GM18951 (cell line): ENCODE results near the gene B9D2.
"Not testable (repeated sequence)": the region's sequence is repeated elsewhere in the genome, so short reads cannot be mapped to it uniquely, and the experiment has no call there.

Experiments
- POLR2A ChIP-seq: IDR thresholded peaks from 4 replicates; pipeline ENCODE4 v1.6.1; 2011; ENCODE audit warnings: mild to moderate bottlenecking; ENCODE audit not compliant: insufficient read length, insufficient read depth; ENCODE audit errors: extremely low read depth
- in situ Hi-C: fragments of 300-500 bp; cut with MboI; formaldehyde crosslinking; loops from one replicate; pipeline ENCODE4 v1.12.0; 2022; ENCODE audit warnings: low sequenced_read_pairs, mixed read lengths, inconsistent platforms; ENCODE audit not compliant: unreplicated experiment

Gene B9D2

DNA sequence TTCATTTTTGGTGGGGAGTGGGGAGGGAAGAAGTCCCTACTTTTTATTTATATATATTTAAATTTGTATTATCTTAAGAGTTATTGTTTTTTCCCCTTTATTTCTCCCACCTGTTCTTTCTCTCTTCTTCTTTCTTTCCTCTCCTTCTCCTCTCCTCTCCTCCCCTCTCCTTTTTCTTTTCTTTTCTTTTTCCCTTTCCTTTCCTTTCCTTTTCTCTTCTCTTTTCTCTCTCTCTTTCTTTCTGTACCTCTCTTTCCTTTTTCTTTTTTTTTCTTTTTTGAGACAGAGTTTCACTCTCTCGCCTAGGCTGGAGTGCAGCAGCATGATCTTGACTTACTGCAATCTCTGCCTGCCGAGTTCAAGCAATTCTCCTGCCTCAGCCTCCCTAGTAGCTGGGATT, 35.6 kb upstream of the B9D2 start:
- TF ChIP-seq POLR2A, result no peak
- in situ Hi-C loops, result no loop called here

DNA sequence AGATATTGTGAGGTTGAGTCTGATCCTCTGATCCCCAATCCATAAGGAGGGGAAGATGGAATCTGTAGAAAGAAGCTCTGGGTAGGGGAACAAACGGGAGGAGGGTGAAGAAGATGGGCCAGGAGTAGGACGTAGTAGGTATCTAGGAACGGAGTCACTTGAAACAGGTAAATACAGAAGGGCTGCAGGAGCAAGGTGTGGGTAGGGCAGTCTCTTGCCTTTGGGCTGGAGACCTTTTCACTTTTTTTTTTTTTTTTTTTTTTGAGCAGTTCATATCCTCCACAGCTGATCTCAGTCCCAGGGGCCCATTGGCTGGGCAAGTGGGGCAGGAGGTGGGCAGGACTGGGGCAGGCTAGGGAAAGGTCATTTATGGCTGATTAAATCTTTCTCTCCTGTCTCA, 35.1 kb upstream of the B9D2 start:
- in situ Hi-C loops, result no loop called here
- no peak for TF ChIP-seq POLR2A

DNA sequence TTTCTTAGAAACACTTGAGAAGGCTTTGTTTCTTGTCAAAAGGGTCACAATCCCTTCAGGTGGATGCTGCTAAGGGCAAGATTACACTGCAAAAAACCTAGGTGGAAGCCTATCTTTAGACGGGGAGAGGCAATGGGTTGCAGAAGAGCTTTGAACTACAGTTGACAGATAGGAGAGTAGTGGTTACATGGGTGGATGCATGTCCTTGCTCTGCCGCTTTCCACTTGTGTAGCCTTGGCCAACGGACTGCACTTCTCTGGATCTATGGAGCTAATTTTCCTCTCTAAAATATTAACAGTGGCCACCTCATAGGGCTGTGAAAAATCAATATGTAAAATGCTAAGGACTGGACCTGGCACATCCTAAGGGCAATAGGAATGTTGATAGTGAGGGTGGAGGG, 34.6 kb upstream of the B9D2 start:
- in situ Hi-C loops, result no loop called here
- no peak for TF ChIP-seq POLR2A

DNA sequence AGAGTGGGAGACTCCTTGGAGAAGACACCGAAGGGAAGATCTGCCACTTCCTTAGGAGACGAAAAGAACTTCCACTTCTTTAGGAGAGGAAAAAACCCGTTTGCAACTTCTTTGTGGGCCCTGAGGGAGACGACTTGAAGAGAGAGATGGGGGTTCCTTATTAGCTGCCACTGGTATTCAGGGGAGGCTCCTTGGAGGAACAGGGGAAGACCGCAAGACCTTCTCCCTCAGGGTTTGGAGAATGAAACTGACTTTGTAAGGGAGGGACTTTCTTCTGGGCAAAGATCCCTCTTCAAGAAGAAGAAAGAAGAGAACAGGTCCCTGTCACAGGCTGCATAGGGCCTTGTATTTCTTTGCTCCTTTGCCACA, 34.1 kb upstream of the B9D2 start:
- TF ChIP-seq POLR2A, result no peak
- in situ Hi-C loops, result no loop called here

DNA sequence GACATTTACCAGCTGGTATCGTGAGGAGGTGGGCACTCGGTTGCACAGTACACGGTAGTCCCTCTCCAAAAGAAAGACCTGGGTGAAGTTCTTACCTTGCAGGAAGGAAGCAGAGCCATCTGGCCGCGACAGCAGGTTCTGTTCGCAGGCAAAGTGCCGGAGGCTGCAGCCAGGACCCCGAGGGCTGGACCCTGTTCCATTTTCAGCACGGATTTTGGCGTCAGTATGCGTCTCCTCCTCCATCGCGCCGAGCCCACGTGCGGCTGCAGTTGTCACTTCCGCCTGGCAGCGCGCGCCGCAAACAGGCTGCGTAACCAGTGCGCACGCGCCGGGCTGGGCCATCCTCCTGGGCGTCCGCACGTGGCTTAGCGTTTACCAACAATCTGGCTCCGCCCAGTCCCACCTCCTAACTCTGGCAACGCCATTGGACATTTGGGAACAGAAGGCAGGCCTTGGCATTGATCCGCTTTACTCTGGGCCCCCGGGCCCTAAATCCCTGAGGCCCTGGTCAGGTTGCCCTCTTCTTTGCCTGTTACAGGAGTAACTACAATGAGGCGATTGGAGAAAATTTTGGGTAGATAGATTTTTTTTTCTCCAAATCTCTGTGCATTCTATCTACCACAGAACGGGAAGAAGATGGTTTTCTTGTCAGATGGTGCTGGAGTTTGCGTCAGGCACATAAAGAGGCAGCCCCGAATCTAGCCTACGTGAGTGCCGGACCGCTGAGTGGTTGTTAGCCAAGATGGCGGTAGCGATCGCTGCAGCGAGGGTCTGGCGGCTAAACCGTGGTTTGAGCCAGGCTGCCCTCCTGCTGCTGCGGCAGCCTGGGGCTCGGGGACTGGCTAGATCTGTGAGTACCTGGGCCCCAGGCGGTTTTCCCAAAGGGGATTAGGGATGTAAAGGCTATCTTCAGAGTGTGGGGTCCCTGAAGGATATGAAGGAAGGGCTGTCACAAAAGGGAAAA, 33.4 kb upstream of the B9D2 start, which contains the start of the genes BCKDHA and EXOSC5:
TSS of gene BCKDHA (plus strand) at position 733 of the 964 bp plus-strand sequence. CDS start at position 743, 10 bp downstream.
TSS of gene EXOSC5 (minus strand) at position 274 of the 964 bp plus-strand sequence. CDS start at position 243, 31 bp downstream.
- peak; percentile 60 for TF ChIP-seq POLR2A
- in situ Hi-C loops, result no loop called here

DNA sequence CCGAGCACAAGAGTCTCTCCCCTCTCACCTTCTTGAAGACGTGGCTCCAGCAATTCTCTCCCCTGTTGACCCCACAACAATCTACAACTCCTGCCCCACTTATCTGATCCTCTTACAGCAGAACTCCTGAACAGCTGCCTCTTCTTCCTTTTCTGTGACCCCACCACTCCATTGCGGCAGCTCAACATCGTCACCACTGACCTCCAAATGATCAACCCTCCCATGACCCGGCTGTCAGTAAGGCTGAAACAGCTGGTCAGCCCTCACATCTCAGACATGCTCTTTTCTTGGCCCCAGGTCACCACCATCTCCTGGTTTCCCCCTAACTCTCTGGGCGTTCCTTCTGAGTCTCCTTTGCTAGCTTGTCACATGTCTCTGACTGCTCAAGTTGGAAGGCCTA, 31.4 kb upstream of the B9D2 start:
- in situ Hi-C loops, result no loop called here
- TF ChIP-seq POLR2A, result no peak

DNA sequence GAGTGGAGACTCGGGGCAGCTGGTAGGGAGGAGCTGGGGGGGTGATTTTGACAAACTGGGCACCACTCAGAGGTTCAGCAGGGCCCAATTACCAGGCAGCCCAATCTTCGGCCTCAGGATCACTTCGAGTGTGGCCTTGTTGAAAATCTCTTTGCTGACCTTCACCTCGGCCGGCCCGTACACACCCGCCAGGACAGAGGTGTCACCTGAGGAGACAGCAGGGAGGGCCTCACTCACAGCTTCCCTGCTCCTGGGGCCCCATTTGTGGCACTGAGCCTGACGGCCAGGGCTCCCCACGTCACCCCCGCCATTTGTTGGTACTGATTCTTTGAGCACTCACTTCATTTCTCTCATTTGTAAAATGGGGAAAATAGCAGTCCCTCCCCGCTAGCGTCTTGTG, 28.8 kb upstream of the B9D2 start:
- TF ChIP-seq POLR2A, result no peak
- in situ Hi-C loops, result no loop called here

DNA sequence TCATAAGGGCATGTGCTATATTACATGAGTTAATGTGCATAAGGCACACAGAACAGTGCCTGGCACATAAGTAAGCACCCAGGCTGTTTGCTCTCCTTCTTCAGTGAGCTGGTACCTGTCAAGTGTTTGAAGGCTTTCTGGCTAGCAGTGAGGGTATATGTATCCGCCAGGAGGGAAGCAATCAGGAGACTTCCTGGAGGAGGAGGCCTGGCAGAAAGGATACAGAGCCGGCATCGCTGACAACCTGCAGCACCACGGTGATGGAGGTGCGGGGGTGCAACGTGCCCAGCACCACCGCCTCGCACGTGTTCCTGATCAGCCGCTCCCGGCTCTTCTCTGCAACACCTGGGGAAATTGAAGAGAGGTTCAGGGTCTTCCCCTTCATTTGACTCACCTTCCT, 27.7 kb upstream of the B9D2 start:
- TF ChIP-seq POLR2A, result no peak
- in situ Hi-C loops, result no loop called here

DNA sequence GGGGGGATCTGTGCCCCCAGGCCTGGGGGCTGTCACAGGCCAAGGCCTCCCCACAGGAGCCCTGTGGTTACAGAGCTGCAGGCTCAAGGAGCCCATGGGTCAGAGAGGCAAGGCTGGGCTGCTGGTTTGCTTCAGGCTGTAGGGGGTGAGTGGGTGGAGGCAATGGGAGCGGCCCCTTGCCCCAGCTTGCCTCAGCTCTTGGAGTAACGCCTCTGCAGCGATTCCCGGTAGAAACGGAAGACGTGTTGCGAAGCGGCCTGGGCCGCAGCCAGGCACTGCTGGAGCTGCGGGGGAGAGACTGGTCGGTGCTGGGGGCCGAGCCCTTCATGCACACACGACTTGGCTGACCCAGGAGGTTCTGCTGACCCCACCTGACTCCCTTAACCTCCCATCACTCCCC, 22.5 kb upstream of the B9D2 start:
- TF ChIP-seq POLR2A, result no peak
- in situ Hi-C loops, result no loop called here

DNA sequence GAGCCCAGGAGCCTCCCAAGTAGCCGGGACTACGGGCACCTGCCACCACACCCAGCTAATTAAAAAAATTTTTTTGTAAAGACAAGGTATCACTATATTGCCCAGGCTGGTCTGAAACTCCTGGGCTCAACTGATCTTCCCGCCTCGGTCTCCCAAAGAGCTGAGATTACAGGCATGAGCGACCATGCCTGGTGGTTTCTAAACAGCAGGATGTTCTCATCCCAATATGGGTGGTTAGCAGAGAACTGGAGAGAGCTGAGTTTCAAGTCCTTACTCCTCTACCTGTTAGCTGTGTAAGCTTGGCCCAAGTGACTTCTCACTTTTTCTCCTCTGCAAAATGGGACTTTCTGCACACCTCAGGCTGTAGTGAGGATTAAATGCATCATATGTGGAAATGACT, 20.4 kb upstream of the B9D2 start:
- TF ChIP-seq POLR2A, result no peak
- in situ Hi-C loops, result no loop called here

DNA sequence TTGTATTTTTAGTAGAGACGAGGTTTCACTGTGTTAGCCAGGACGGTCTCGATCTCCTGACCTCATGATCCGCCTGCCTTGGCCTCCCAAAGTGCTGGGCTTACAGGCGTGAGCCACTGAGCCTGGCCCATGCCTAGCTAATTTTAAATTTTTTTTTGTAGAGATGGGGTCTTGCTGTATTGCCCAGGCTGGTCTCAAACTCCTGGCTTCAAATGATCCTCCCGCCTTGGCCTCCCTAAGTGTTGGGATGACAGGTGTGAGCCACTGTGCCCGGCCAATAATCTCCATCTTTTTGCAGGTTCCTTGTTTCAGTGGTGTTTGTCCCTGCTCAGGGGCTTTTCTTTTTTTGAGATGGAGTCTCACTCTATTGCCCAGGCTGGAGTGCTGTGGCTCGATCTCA, 17.6 kb upstream of the B9D2 start:
- in situ Hi-C loops, result not testable (repeated sequence)

DNA sequence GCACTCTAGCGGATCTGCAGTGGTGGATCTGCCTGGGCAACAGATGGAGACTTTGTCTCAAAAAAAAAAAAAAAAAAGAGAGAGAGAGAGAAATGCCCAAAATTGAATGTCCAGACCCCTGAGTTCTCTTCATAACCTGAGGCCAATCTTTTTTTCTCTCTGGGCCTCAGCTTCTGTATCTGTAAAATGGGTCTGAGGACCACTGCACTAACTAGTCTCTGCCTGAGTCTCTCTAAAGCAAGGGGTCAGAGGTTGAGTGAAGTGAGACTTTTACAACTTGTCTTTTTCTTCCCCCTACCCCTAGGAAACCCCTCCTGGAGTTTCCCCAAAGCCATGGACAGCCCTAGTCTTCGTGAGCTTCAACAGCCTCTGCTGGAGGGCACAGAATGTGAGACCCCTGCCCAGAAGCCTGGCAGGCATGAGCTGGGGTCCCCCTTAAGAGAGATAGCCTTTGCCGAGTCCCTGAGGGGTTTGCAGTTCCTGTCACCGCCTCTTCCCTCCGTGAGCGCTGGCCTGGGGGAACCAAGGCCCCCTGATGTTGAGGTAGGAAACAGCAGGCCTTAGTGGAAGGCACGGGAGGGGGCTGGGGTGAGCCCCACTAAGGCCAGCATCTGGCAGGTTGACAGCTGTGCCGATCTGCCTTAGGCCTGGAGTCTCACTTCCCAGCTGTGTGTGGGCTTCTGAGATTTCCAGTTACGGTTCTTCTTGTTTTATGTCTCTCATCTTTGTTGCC, 14.2 kb upstream of the B9D2 start:
- in situ Hi-C loops, result no loop called here
- no peak for TF ChIP-seq POLR2A

DNA sequence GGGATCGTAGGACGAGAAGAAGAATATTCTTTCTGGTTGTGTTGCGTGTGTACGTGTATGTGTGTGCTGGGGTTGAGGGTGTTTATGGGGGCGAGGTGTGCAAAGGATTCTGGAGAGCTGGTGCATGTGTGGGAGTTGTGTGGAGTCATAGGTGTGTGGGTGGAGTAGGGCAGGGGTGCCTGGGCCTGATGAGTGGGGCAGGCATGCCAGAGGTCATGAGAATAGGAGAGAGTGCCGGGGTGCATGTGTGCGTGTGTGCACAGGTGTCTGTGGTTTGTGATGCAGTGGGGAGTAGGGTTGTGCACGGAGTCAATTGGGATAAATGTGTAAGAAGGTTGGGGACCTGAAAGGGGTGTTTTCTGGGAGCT, 13.0 kb upstream of the B9D2 start:
- in situ Hi-C loops, result no loop called here
- no peak for TF ChIP-seq POLR2A
